ENCODE data around the gene TGM6.

Gene TGM6

DNA sequence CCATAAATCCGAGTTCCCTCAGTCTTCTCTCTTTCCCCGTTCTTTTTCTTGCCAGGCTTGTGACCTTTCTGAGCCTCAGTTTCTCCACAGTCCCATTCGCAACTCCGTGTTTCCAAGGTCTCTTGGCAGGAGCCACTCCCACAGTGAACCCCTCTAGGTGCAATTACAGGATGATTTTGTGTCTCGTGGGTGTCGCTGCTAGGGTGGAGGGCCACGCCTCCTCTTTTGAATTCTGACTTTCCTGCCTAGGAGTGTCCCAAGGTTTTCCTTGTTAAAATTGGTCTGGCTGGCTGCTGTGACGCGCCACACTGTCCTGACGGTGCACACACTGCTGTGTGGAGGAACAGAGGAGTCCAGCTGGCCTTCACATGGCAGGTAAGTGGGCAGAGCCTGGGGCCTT lies at the start of gene TGM6:
Gene TGM6 (plus strand): TSS at position 301 of the 400 bp plus-strand sequence. CDS start 68 bp downstream, at position 369.
- no peak for DNase-seq

DNA sequence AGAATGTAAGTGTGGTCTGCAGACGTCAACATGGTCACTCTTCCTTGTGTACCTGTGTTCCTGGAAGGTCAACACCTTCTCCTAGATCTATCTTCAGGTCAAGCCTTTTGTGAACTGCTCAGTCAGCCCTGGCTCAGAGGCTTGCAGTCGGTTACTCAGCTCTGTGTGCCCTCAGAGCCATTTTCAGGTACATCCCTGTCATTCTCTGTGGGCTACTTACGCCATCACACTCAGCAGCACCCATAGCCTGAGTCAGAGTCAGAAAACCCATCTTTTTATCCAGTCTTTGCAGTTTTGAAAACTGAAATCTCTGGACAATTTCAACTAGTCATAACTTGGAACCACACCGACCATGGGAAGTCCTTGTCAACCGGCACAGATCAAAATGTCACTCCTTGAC lies 49.6 kb upstream of the TGM6 start:
- no peak for DNase-seq

DNA sequence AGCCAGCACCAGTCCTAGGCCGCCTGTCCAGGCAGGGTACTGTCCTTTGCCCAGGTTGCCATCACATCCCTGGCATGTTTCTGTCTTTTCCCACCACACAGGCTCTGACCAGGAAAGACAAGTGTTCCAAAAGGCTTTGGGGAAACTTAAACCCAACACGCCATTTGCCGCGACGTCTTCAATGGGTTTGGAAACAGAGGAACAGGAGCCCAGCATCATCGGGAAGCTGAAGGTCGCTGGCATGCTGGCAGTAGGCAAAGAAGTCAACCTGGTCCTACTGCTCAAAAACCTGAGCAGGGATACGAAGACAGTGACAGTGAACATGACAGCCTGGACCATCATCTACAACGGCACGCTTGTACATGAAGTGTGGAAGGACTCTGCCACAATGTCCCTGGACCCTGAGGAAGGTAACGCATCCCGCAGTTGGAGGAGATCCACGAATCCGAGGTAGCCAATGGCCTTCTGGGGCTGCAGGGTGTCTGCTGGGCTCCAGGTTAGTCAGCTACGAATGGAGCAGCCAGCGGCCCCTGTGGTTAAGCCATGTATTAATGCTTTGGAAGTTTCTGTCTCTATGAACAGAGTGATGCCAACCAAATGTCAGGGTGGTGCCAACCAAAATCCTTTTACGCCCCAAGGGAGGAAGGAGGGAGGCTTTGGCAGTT lies 48.7 kb upstream of the TGM6 start:
- no peak for DNase-seq

DNA sequence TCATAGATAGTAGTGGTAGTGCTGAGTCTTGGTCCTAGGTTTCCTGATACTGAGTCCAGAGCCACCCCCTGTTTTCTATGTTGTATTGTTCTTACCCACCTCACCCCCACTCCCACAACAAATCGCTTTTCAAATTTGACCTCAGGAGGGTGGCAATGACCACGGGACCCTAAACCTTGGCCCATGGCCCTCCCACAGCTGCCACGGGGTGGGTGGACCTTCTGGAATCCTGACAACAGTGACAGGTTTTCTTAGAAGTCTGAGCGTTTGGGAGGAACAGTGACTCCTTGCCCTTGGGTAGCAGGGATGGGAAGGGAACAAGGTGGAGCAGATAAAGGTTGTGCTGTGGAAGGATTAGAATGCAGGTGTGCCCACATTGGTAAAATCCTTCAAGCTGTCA lies 48.0 kb upstream of the TGM6 start:
- DNase-seq: no peak

DNA sequence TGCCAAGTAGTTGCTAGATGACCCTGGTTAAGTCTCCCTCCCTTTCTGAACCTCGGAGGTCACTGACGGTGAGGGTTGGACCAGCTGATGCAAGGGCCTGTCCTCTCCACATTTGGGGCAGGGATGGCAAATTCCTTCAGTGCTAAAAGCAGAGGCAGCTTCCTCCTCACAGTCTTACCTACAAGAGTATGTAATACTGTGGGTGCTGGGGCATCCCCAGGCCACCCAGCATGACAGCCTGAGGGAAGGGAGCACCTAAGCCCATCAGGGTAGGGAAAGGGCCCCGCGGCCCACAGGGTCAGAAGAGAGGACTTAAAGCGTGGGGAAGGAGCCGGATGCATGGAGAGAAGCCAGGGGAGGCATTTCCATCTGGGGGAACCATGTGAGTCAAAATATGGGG lies 46.9 kb upstream of the TGM6 start:
- no peak for DNase-seq

DNA sequence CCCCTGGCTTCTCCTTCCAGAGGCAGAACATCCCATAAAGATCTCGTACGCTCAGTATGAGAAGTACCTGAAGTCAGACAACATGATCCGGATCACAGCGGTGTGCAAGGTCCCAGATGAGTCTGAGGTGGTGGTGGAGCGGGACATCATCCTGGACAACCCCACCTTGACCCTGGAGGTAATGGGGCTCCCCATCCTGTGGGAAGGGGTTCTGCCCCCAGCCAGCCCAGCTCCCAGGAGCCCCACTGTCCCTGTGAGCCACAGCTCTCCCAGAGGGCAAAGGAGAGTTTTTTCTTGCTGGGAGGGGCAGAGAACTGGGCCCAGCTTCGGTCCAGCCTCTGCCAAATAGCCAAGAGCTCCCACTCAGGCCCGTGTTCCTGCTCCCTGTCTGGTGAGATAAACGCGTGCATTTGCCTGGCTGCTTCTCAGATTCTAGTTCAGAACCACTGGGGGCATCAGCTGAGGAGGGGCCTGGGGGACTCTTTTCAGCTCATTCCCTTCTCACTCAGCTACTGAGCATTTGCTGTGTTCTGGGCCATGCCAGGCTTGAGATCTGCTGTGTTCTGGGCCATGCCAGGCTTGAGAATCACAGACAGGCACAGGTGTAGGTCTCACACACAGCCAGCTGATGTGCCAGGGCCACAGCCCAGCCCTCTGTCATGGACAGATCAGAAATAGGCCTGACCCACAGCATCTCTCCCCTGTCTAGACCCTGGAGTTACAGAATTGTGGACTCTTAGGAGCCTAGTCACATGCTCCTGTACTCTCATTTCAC lies 45.4 kb upstream of the TGM6 start:
- no peak for DNase-seq

DNA sequence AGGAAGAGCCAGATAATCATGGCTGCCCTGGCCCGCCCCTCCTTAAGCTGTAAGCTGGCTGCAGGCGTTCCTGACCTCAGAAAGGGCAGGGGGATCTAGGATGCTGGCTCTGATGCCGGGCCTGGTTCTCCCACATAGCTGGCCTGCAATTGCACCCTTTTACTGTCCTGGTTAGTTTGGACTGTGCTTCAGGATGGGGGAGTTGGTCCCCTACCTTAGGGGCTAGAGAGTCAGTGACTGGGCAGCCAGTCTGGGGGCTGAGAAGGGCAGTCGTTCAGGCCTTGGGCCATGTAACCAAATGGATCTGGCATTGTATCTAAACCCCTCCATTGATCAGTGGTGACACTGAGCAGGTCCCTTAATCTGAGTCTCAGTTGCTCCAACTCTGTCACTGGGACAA lies 44.2 kb upstream of the TGM6 start:
- DNase-seq: no peak

DNA sequence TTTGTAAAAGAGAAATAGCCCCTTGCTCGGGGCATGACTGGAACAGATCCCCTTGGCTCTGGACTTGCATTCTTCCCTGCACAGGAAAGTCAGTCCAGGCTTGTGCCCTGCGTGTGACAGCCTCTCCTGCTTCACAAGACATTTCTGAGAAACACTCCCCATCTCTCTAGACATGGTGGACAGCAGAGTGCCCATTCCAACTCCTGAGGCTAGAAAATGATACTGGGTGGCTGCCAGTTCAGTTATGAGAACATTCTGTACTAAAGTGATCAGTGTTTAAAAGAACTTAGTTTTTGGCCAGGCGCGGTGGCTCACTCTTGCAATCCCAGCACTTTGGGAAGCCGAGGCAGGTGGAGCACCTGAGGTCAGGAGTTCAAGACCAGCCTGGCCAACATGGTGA lies 43.6 kb upstream of the TGM6 start:
- no peak for DNase-seq

DNA sequence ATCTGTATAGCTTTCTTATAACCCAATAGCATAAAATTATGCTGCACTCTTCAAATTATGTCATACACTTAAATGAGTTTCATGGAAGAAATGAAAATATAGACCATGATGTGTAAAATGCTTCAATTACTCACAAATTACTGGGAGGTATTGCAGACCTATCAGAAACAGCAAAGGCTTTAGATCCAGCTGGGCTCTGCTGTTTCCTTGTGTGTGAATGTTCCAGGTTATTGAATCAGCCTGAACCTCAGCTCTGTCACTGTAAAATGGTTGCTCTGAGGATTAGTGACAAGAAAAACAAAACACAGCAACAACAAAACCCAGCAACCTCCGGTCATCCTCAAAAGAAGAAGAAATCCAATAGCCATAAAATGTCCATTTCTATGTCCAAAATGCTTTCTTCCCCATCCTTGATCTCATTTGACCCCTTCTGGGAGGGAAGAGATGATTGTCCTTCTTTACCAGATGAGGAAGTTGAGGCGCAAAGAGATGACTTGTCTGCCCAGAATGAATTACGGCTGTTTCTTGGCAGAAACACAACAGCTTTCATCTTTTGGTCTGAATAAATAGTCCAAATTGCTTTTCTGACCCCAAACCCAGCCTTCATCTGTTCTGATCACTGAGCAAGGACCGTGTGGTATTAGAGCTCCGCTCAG lies 42.2 kb upstream of the TGM6 start:
- no peak for DNase-seq

DNA sequence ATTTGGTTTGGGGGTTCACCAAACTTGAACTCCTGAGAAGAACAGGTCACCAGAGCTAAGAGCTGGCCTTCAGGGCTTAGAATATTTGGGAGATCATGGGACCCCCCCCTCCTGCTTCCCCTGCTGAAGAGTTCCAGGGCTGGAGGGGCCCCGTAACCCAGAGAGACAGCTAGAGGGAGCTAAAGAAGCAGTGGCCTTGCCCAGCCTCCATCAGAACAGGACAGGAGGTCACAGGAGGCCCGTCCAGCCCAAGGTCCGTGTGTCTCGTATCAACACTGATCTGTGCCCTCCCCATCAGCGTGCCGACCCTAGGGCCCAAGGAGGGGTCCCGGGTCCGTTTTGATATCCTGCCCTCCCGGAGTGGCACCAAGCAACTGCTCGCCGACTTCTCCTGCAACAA lies 40.6 kb upstream of the TGM6 start:
- no peak for DNase-seq

DNA sequence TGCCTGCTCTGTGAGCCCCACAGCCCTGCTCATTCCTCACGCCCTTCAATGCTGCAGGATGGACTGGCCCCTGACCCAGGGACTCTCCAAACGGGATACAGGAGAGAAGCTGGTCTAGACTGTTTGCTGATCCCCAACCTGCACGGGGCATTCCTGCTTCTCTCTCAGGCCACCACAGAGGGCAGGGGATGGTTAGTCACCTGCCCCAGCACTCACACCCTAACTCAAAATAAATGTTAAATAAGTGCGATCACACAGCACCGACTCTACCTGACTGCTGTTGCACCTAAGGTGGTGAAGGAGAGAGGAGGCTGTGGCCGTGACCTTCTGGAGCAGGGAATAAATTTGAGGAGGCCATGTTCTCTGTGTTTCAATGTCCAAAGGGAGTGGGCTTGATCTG lies 39.9 kb upstream of the TGM6 start:
- DNase-seq: no peak

DNA sequence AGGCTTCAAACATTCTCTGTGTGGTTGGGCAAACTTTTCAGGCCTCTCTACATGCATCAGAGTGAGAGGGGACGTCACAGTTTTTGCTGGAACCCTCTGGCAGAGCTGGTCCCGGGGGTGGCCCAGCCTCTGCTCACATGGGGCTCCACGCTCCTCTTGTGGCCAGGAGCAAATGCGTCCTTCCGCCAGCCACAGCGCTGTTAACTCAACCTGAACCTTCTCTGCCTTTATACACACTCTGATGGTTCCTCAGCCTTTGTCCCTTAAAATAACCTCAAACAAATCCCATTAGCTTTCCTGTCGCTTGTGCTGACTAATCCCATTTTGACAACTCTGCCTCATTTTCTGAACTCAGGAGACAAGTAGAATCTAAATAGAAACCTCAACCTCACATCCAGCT lies 39.4 kb upstream of the TGM6 start:
- DNase-seq: no peak

DNA sequence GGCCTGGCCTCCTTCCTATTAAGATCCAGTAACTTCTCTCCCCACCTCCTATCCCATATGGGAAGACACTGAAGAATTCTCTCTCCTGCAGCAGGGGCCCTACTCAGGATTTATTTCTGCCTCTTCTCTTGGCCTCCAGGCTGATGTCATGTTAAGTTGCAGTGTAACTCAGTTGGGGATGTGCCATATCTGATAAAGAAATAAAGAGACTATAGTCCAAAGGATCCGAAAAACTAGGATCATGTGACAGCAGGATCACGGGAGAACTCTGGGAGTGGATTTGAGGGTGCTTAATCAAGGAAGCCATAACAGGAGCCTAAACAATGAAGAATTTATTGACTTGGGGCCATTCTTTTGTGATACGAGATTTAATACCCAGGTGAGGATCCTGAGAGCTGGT lies 38.5 kb upstream of the TGM6 start:
- DNase-seq: no peak

DNA sequence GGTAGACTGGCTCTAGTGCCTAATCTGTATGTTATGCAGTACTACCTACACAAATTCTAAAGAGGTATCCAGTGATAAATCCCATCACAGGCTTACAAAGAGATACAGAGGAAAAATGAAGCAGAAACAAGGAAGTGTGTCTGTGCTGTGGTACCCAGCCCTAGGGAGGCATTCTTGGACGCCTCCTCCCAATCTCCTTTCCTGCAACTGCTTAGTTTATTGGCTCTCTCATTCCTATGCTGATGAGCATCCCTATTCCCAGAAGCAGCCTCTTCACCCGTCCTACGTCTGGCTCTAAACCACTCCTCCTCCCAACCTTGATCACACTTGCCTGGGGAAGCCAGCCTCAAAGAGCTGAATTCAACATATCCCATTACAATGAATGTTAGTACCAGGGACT lies 34.5 kb upstream of the TGM6 start:
- DNase-seq: no peak

DNA sequence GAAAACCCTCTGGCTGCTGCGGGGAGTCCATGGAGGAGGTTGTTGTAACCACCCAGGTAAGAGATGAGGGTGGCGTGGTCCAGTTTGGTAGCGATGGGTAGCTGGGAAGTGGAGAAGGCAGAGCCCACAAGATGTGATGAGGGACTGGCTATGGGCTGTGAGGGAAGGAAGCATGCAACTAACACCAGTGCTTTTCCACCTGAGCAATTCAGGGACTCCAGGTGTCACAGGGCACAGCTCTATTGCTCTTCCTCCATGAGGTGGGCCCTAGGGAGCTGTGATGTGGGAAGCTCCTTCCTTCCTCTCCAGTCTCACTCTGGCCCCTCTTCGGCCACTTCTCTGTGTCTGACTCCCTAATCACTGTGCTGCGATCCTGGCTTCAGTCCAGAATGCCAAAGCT lies 32.4 kb upstream of the TGM6 start:
- no peak for DNase-seq

DNA sequence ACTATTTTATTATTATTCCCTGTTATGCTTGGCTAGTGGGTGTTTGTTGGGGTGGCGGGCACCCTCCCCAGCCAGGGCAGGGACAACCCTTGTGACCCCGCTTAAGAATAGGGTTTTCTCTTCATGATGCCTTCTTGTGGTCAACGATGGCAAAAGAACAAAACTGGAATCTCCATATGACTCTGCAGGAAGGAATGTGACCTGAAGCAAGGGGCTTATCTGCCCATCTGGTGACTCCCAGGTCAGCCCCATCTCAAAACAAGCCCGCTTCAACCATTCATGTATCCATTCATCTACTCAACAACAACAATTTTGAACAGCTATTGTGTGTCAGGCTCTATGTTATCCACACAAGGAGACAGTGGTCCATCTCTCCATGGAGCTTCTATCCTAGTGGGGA lies 30.9 kb upstream of the TGM6 start:
- DNase-seq: no peak

DNA sequence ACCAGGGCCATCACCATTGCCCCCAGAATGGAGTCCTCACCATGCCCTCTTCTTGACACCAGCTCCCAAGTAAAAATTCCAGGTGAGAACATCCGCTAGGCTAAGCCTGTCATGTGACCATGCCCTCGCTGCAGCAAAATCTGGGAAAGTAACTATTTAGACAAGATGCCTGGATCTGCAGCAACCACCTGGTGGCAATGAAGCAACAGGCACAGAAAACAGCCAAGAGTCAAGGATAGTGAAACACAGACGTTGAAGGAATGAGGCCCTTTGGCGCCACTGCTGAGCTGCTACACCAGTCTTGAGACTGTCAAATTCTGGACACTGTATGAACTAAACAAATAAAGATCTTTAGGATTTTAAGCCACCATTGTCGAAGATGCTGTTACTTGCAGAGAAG lies 30.1 kb upstream of the TGM6 start:
- DNase-seq: no peak

DNA sequence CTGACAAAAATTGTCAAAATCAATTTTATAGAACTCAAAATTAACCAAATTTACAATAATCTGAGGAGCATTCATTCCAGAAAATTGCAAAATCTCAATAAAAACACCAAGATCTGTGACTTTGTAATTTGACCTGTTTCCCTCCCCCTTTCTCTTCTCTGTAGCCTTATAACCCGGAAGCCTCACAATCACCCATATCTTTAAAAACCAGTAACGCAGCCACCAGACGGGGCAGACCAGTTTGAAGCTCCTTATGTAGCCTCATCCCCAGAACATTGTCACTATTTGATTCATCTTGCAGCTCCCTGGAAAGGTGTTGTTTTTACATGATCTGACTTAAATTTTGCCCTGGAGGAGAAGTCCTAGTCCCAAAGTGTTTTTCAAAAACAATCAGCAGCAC lies 27.5 kb upstream of the TGM6 start:
- no peak for DNase-seq

DNA sequence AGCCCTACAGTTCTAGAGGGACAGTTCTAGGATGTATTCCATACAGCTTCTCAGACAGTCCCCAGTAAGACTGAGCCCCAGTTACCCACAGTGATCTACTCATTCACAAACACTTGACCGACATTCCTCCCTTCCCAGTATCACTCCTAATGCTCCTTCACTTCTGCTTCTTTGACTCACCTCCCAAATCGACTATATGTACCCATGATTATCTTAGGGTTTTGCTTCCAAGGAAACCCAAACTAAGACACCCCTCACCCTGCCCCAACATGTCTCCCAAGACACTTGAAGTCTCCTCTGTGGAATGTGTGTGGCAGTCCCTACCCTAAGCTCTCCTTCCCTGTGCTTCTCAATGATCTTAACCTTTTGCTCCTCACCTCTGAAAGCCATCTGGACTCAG lies 23.6 kb upstream of the TGM6 start:
- no peak for DNase-seq

DNA sequence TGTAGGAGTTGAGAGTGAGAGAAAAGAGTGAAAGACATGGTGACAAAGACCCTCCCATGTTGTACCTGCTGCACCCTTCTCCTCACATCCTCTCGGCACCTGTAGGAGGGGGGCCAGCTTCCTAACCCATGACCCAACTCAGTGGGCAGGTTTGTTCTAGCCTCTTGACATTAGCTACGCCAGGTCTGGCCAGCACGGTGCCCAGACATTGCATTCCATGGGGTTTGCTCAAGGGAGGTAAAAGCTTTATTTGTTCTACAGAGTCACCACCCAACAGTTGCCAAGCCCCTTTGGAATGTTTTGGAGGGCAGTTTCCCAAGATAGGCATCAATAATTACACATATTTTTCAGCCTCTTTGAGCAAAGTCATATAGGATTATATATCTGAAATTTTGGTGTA lies 22.7 kb upstream of the TGM6 start:
- DNase-seq: no peak

DNA sequence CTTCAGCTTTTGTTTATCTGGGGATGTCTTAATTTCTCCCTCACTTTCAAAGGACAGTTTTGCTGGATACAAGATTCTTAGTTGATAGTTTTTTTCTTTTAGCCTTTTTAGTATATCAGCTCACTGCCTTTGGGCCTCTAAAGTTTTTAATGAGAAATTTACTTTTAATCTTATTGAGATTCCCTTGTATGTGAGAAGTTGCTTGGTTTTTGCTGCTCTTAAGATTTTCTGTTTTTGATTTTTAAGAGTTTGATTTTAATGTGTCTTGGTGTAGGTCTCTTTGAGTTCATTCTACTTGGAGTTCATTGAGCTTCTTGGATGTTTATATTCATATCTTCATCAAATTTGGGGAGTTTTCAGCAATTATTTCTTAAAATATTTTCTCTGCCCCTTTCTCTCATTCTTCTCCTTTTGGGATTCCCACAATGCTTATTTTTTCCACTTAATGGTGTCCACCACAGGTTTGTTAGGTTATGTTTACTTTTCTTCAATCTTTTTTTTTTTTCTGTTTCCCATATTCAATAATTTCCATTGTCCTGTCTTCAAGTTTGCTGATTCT lies 19.6 kb upstream of the TGM6 start:
- DNase-seq: no peak

DNA sequence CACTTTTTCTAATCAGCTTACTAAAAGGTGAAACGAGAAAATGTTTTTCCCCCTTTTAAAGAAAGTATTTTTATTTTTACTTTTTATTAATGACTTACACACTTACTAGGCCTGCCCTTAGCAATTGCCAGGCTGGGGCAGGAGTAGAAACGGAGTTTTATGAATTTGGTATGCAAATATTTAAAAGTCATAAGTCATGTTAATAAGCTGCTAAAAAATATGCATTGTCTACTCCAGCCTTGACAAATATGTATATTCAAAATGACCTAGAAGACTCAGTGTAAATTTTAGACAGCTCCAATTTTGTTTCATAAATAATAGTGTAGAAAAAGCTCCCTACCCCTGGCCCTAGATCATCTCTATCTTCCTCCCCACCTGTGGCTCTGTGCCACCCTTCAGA lies 17.5 kb upstream of the TGM6 start:
- no peak for DNase-seq

DNA sequence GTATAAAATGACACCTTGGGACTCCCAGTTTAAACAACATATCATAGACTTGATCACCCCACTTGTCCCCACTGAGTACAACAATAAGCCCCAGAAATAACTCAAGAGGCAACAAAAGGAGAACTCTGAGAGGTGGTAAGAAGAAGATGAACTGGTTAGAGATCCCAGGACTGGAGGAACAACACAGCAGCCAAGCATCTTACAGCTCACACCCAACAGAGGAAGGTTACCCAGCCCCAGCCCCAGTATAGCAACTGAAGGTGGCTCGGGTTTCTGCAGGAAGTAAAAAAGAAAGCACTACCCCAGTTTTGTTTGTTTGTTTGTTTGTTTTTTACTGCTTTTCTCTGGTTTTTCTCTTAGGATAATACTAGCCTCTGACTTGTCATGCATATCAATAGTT lies 17.1 kb upstream of the TGM6 start:
- no peak for DNase-seq

DNA sequence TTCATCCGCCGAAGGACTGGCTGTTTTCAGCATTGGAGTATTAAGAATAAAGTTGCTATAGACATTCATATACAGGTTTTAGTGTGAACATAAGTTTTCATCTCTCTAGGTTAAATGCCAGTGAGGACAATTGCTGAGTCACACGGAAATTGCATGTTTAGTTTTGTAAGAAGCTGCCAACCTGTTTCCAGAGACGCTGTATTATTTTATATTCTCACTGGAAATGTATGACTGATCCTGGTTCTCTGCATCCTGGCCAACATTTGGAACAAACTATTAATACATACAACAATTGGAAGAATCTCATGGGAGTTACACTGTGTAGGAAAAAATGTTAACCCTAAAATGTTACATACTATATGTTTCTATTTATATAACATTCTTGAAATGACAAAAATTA lies 16.7 kb upstream of the TGM6 start:
- DNase-seq: no peak
